OCI-LY3 (cell line): ENCODE results near the gene RNASE12.

Experiments
- CTCF ChIP-seq: fragments of 200-600, 300-600 bp; sonication (generic); IDR thresholded peaks from 2 replicates; pipeline ENCODE4 v1.5.1; 2014; ENCODE audit warnings: antibody characterized with exemption, low read length, low read depth
- EZH2phosphoT487 ChIP-seq: fragments of 200-600 bp; shearing (Covaris generic); IDR thresholded peaks from 2 replicates; pipeline ENCODE4 v1.6.1; 2018; ENCODE audit warnings: antibody characterized with exemption, mixed run types, low read depth

- no peak for TF ChIP-seq CTCF
- TF ChIP-seq EZH2phosphoT487 = no peak
These were observed 5.9 kb upstream of the RNASE12 start for GRCh38 chr14:20597108-20597507.
